Tibial nerve (tissue), 4 donors: ENCODE measurements around the gene CPNE6. TPM values are rescaled to one million over a fixed set of nuclear protein-coding genes. Genes with fewer than 3 reads are reported as not detected.
A peak's percentile ranks its signal among the peaks of the same experiment; 100 is the strongest.
"Not testable (repeated sequence)": the region's sequence is repeated elsewhere in the genome, so short reads cannot be mapped to it uniquely, and the experiment has no call there.

ENCODE experiments used
- DNase-seq, 2 donors: peaks; one replicate each; pipeline ENCODE4 v3.0.0-alpha.2; 2019; ENCODE audit warnings: low spot score in 2 of 2
- H3K27ac ChIP-seq, 4 donors: fragments of 200-600 bp; sonication (generic) in 3 of 4; one replicate each; pipeline ENCODE4 v1.5.1; 2017 to 2019; ENCODE audit warnings: mild to moderate bottlenecking in 1 of 4
- H3K27me3 ChIP-seq, 2 donors: fragments of 200-600 bp; sonication (generic) in 1 of 2; one replicate each; pipeline versions ENCODE4 v1.5.1 to v1.6.0; 2017 to 2019
- H3K36me3 ChIP-seq, 3 donors: fragments of 200-600 bp; sonication (generic); one replicate each; pipeline ENCODE4 v1.5.1; 2018 to 2019
- H3K4me1 ChIP-seq, 4 donors: fragments of 200-600 bp; sonication (generic) in 3 of 4; one replicate each; pipeline ENCODE4 v1.5.1; 2017 to 2019
- H3K4me3 ChIP-seq, 4 donors: fragments of 200-600 bp; sonication (generic) in 3 of 4; one replicate each; pipeline ENCODE4 v1.5.1; 2017 to 2019; ENCODE audit warnings: mild to moderate bottlenecking in 1 of 4, moderate library complexity in 1 of 4
- H3K9me3 ChIP-seq, 4 donors: fragments of 200-600 bp; sonication (generic) in 3 of 4; one replicate each; pipeline ENCODE4 v1.5.1; 2017 to 2019
- EP300 ChIP-seq, 2 donors: sonication (generic); formaldehyde crosslinking; IDR thresholded peaks; one replicate each; pipeline ENCODE4 v1.6.1; 2017; ENCODE audit warnings: antibody characterized with exemption in 2 of 2, mild to moderate bottlenecking in 1 of 2
- POLR2A ChIP-seq, 2 donors: fragments of 450-650 bp; IDR thresholded peaks; one replicate each; pipeline ENCODE4 v1.6.1; 2017; ENCODE audit warnings: antibody characterized with exemption in 2 of 2, mild to moderate bottlenecking in 2 of 2, moderate library complexity in 2 of 2
- whole genome bisulfite sequencing, 2 donors: methylation state at CpG; one replicate each; pipeline ENCODE4 v1.1.5; 2018; 5-methylcytosine and 5-hydroxymethylcytosine counted together
- total RNA-seq, 4 donors: library from RNA; depleted of rRNA; stranded (reverse); fragments of >200 nt; gene quantifications; one replicate each; pipeline ENCODE4 v1.1.0, GENCODE V29; 2016
- TF ChIP-seq, protein P1 (sequence below), 5 experiments: fragments of 200-600 bp in 3 of 5; fragments of 450-650 bp in 2 of 5; sonication (generic) in 3 of 5; IDR thresholded peaks; one replicate each; pipeline ENCODE4 v1.5.1; 2016 to 2019; ENCODE audit warnings: antibody characterized with exemption in 5 of 5, mild to moderate bottlenecking in 3 of 5, moderate library complexity in 2 of 5

Gene CPNE6
- not detected for total RNA-seq

- Histone ChIP-seq H3K36me3 (no peaks in the 10 kb centered on the region), H3K27me3 (peaks cover 0 to 36% of the 10 kb centered on the region in 2 donors), H3K27ac (no peak within 1 kb of the TSS), H3K9me3 (no peaks in the 10 kb centered on the region), H3K4me3 (no peak within 1 kb of the TSS), H3K4me1 (no peaks in the 10 kb centered on the region)
- DNase-seq: no peak
- WGBS, 2 donors: 46 to 51% methylated on average over 13 to 18 of the region's 19 CpGs
- TF ChIP-seq, protein P1, sequence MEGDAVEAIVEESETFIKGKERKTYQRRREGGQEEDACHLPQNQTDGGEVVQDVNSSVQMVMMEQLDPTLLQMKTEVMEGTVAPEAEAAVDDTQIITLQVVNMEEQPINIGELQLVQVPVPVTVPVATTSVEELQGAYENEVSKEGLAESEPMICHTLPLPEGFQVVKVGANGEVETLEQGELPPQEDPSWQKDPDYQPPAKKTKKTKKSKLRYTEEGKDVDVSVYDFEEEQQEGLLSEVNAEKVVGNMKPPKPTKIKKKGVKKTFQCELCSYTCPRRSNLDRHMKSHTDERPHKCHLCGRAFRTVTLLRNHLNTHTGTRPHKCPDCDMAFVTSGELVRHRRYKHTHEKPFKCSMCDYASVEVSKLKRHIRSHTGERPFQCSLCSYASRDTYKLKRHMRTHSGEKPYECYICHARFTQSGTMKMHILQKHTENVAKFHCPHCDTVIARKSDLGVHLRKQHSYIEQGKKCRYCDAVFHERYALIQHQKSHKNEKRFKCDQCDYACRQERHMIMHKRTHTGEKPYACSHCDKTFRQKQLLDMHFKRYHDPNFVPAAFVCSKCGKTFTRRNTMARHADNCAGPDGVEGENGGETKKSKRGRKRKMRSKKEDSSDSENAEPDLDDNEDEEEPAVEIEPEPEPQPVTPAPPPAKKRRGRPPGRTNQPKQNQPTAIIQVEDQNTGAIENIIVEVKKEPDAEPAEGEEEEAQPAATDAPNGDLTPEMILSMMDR (IDR thresholded peaks at IDR 0.05): no peak
- TF ChIP-seq POLR2A (IDR thresholded peaks at IDR 0.05): no peak
- no peak for TF ChIP-seq EP300 (IDR thresholded peaks at IDR 0.05)
Observed at GRCh38 chr14:24071144-24071697, at the start of gene CPNE6. CPNE6 (plus strand) TSS chr14:24071562; CDS start chr14:24072937, 1,375 bp downstream.

DNA sequence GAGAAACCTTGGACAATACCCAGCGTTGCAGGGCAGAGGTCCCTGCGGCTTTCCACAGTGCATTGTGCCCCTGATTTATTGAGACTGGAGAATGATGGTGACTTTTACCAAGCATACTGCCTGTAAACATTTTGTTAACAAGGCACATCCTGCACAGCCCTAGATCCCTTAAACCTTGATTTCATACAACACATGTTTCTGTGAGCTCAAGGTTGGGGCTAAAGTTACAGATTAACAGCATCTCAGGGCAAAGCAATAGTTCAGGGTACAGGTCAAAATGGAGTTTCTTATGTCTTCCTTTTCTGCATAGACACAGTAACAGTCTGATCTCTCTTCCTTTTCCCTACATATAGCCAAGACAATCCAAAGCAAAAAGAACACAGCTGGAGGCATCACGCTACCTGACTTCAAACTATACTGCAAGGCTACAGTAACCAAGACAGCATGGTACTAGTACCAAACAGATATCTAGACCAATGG lies 46.4 kb upstream of the CPNE6 start:
- not testable (repeated sequence) for H3K9me3 ChIP-seq

DNA sequence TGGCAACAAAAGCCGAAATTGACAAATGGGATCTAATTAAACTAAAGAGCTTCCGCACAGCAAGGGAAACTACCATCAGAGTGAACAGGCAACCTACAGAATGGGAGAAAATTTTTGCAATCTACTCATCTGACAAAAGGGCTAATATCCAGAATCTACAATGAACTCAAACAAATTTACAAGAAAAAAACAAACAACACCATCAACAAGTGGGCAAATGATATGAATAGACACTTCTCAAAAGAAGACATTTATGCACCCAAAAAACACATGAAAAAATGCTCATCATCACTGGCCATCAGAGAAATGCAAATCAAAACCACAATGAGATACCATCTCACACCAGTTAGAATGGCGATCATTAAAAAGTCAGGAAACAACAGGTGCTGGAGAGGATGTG lies 41.7 kb upstream of the CPNE6 start:
- H3K36me3 ChIP-seq, H3K4me3 ChIP-seq, H3K27me3 ChIP-seq, H3K27ac ChIP-seq, DNase-seq: not testable (repeated sequence)
- 94 to 96% methylated on average over 2 of the region's 3 CpGs for WGBS, 2 donors
- Histone ChIP-seq H3K4me1 (peaks cover 0 to 12% (median 0%) of the 10 kb centered on the region in 4 donors), H3K9me3 (peaks cover 0 to 18% (median 0%) of the 10 kb centered on the region in 4 donors)

More for the DNA sequence above, 46.4 kb upstream of the CPNE6 start:
- H3K27ac ChIP-seq, DNase-seq, H3K36me3 ChIP-seq, H3K27me3 ChIP-seq, H3K4me3 ChIP-seq, H3K4me1 ChIP-seq: not testable (repeated sequence)
- WGBS, 2 donors: 95 to 98% methylated on average over 3 of the region's 3 CpGs

DNA sequence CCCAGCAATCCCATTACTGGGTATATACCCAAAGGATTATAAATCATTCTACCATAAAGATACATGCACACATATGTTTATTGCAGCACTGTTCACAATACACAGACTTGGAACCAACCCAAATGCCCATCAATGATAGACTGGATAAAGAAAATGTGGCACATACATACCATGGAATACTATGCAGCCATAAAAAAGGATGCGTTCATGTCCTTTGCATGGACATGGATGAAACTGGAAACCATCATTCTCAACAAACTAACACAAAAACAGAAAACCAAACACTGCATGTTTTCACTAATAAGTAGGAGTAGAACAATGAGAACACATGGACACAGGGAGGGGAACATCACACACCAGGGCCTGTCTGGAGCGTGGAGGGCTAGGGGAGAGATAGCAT lies 40.0 kb upstream of the CPNE6 start:
- H3K9me3 ChIP-seq: peaks cover 0 to 18% (median 0%) of the 10 kb centered on the region in 4 donors
- 90 to 93% methylated on average over 2 of the region's 2 CpGs for WGBS, 2 donors
- not testable (repeated sequence) for H3K27ac ChIP-seq, H3K36me3 ChIP-seq, H3K4me3 ChIP-seq, DNase-seq, H3K27me3 ChIP-seq
- H3K4me1 ChIP-seq: peaks cover 0 to 22% (median 0%) of the 10 kb centered on the region in 4 donors

DNA sequence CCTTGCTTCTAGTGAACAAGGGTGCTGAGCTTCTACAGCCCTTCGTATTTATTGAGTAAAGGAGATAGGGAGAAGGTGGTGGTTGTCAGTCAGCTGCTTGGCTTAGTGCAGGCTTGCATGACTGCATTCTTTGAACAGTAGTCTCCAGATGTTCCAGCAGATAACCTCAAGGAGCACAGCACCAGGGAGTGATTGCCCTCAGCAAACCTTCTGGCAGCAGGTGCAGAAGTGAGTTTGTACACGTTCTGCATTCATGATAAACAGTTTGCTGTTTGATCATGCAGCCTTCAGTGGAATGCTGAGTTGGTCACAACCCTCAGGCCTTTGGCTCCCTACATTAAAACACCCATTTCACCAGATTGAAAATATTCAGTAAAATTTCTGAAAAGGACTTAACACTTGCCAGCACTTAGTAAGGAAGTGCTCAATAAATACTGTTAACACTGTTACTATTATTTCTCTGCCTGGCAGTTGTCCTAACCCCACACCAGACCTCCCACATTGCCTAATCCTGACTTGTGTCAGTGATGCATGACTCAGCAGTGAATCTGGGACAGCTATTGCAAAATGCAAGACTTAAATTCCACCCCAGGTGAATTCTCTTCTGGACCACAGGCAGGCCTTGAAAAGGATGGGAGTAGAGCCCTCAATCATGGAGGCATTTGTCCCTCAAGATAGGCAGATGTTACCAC lies 38.5 kb upstream of the CPNE6 start:
- Histone ChIP-seq H3K36me3 (no peaks in the 10 kb centered on the region), H3K4me1 (peaks cover 0 to 30% (median 4%) of the 10 kb centered on the region in 4 donors), H3K27ac (no peak overlapping the region), H3K9me3 (peaks cover 0 to 18% (median 0%) of the 10 kb centered on the region in 4 donors), H3K27me3 (no peaks in the 10 kb centered on the region), H3K4me3 (no peak overlapping the region)
- TF ChIP-seq, protein P1 (IDR thresholded peaks at IDR 0.05): no peak
- TF ChIP-seq EP300 (IDR thresholded peaks at IDR 0.05): peak in 1 of 2 donors; percentile 72
- WGBS, 2 donors: 78 to 79% methylated on average over 2 of the region's 2 CpGs
- peak in 1 of 2 donors; percentile 78 for DNase-seq

- Histone ChIP-seq H3K4me1 (peaks cover 0 to 30% (median 4%) of the 10 kb centered on the region in 4 donors), H3K9me3 (peaks cover 0 to 18% (median 0%) of the 10 kb centered on the region in 4 donors), H3K27ac (peak overlapping the region in 3 of 4 donors; percentile 83 to 93 (median 92)), H3K4me3 (peak overlapping the region; percentile 44 to 72 (median 60))
- DNase-seq, H3K27me3 ChIP-seq, H3K36me3 ChIP-seq: not testable (repeated sequence)
- 32 to 67% methylated on average over 3 to 4 of the region's 4 CpGs for WGBS, 2 donors
Observed at GRCh38 chr14:24035769-24036168, 35.6 kb upstream of the CPNE6 start.

DNA sequence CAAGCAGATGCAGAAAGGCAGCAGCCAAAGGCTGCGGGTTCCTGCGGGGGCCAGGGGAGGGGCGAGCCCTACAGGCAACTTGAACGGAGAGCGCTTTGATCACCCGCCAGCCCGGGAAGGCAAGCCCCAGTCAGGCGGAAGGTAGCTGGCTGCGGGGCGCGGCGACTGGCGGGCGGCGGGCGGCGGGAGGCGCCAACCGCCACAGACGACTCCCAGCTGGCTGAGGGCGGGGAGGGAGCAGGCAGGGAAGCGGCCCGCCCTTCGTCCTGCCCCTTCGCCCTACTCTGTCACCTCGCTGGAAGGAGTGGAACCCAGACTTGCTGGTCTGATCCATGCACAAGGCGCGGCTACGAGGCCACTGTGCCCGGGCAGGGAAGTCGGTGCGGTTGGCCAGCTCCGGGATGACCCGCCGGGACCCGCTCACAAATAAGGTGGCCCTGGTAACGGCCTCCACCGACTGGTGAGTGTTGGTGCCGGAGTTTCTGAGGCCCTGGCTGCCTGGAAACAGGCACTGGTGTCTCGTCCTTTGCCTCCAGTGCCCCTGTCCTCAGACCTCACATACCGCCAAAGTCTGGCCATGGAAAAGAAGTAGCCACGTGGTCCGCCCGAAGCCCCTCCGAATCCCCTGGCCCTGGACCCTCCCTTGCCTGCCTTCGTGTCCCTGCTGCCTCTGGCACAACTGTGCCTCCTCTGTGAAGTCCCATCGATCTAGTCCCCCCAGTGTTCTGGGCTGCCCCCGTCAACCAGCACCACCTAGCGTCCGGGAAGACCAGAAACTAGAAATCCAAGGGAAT lies 35.0 kb upstream of the CPNE6 start:
- Histone ChIP-seq H3K4me3 (peak overlapping the region; percentile 44 to 72 (median 60)), H3K4me1 (peaks cover 0 to 30% (median 4%) of the 10 kb centered on the region in 4 donors), H3K27me3 (no peaks in the 10 kb centered on the region), H3K36me3 (no peaks in the 10 kb centered on the region), H3K9me3 (peaks cover 0 to 16% (median 0%) of the 10 kb centered on the region in 4 donors), H3K27ac (peak overlapping the region; percentile 78 to 93 (median 88))
- peak; percentile 52 to 72 for DNase-seq
- TF ChIP-seq, protein P1 (IDR thresholded peaks at IDR 0.05): peak; percentile 74 to 86 (median 79)
- TF ChIP-seq POLR2A (IDR thresholded peaks at IDR 0.05) (peak in 1 of 2 donors; percentile 4), EP300 (IDR thresholded peaks at IDR 0.05) (peak in 1 of 2 donors; percentile 54)
- 0% methylated on average over 36 to 42 of the region's 50 CpGs for WGBS, 2 donors

DNA sequence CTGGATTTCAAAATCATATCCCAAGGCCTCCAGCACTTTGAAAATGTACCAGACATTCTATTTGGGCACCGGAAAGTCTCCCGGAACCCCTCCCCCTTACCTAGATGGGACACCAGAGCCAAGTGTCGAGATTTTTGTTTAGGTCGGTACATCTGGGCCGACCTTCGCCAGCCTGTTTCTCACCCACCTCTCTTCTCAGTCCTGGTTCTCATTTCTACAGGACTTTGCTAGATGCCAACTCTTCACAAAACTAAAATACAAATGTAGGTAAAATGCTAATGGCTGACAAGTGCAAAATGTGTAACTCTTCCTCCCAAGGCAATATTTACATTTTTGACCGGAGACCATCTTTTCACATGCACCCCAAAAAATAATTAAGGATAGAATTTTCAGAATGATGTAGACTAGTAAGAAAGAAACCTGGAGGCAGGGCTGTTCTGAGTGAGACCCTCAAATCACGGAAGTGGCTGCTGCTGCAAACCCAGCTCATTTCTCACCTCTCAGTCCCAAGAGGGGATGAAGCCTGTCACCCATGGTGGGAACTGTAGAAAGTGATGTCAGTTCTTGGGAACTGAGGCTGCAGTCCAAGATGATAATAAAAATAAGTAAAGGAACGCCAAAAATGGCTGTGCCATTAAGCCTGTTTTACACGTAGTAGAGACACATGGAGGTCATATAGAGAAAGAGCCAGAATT lies 34.3 kb upstream of the CPNE6 start:
- H3K27me3 ChIP-seq, DNase-seq, H3K36me3 ChIP-seq, H3K9me3 ChIP-seq: not testable (repeated sequence)
- Histone ChIP-seq H3K27ac (peak overlapping the region; percentile 78 to 93 (median 88)), H3K4me1 (peaks cover 0 to 30% (median 4%) of the 10 kb centered on the region in 4 donors), H3K4me3 (peak overlapping the region; percentile 44 to 72 (median 60))
- WGBS, 2 donors: 42 to 51% methylated on average over 10 of the region's 10 CpGs
